DMS53 treated with DMSO at 0.1 percent for 48 hours (cell line): ENCODE data around the gene CLDN14.
A peak's percentile ranks its signal among the peaks of the same experiment; 100 is the strongest.

Experiments used
- DNase-seq: peaks from one replicate; lab custom pipeline; 2025; ENCODE audit not compliant: unreplicated experiment; lab: John Stamatoyannopoulos, UW

The CLDN14 gene

GRCh38 chr21:36473203-36473602, 6.7 kb downstream of the CLDN14 start:
- DNase-seq: no peak

GRCh38 chr21:36472377-36472776, 7.5 kb downstream of the CLDN14 start:
- DNase-seq: no peak

- DNase-seq: no peak
Measured at GRCh38 chr21:36471254-36471723, 8.6 kb downstream of the CLDN14 start.

GRCh38 chr21:36470294-36470693, 9.6 kb downstream of the CLDN14 start:
- no peak for DNase-seq

GRCh38 chr21:36466061-36466511, 13.8 kb downstream of the CLDN14 start:
- no peak for DNase-seq

GRCh38 chr21:36465478-36465877, 14.4 kb downstream of the CLDN14 start:
- DNase-seq: no peak

GRCh38 chr21:36464590-36464989, 15.3 kb downstream of the CLDN14 start:
- DNase-seq: no peak

GRCh38 chr21:36463991-36464390, 15.9 kb downstream of the CLDN14 start:
- no peak for DNase-seq

GRCh38 chr21:36463204-36463603, 16.7 kb downstream of the CLDN14 start:
- no peak for DNase-seq

GRCh38 chr21:36461918-36462486, 17.9 kb downstream of the CLDN14 start:
- DNase-seq: peak; percentile 25

GRCh38 chr21:36461277-36461917, 18.5 kb downstream of the CLDN14 start:
- DNase-seq: no peak

- DNase-seq: no peak
Measured at GRCh38 chr21:36460866-36461265, 19.1 kb downstream of the CLDN14 start.

GRCh38 chr21:36459098-36459497, 20.8 kb downstream of the CLDN14 start:
- DNase-seq: no peak

- no peak for DNase-seq
Measured at GRCh38 chr21:36456729-36457414, 23.1 kb downstream of the CLDN14 start.

GRCh38 chr21:36454706-36455105, 25.2 kb downstream of the CLDN14 start:
- no peak for DNase-seq

- no peak for DNase-seq
Measured at GRCh38 chr21:36454093-36454531, 25.8 kb downstream of the CLDN14 start.

GRCh38 chr21:36452281-36452825, 27.6 kb downstream of the CLDN14 start:
- DNase-seq: no peak

GRCh38 chr21:36451506-36451905, 28.4 kb downstream of the CLDN14 start:
- no peak for DNase-seq

- no peak for DNase-seq
Measured at GRCh38 chr21:36450511-36450910, 29.4 kb downstream of the CLDN14 start.

GRCh38 chr21:36446301-36446700, 33.6 kb downstream of the CLDN14 start:
- DNase-seq: no peak

- DNase-seq: no peak
Measured at GRCh38 chr21:36441715-36442114, 38.2 kb downstream of the CLDN14 start.

- no peak for DNase-seq
Measured at GRCh38 chr21:36437745-36438128, 42.2 kb downstream of the CLDN14 start.
